ENCODE measurements around the gene LTBR.

Gene LTBR

GRCh38 chr12:6423267-6424007 lies 39.5 kb downstream of the LTBR start (continued):
- TF ChIP-seq ZSCAN30 (tag by site-specific recombination; IDR thresholded peaks at IDR 0.05) (peak; percentile 79), GLIS2 (tag by site-specific recombination; IDR thresholded peaks at IDR 0.05) (no peak), ZNF223 (tag by site-specific recombination; IDR thresholded peaks at IDR 0.05) (no peak), ZNF677 (tag by site-specific recombination; IDR thresholded peaks at IDR 0.05) (no peak), ZNF394 (tag by site-specific recombination; IDR thresholded peaks at IDR 0.05; ENCODE audit: borderline replicate concordance) (no peak), ZNF837 (tag by site-specific recombination; IDR thresholded peaks at IDR 0.05) (no peak), ZNF133 (tag by site-specific recombination; IDR thresholded peaks at IDR 0.05) (no peak), ZNF791 (tag by site-specific recombination; IDR thresholded peaks at IDR 0.05) (no peak), ZNF335 (tag by site-specific recombination; conservative IDR thresholded peaks at IDR 0.05) (no peak), ZNF518A (tag by site-specific recombination; conservative IDR thresholded peaks at IDR 0.05; ENCODE audit: low read depth) (no peak), IKZF3 (tag by site-specific recombination; IDR thresholded peaks at IDR 0.05) (peak; percentile 54; the same call in 1 of the 2 replicates), ZNF561 (tag by site-specific recombination; IDR thresholded peaks at IDR 0.05; ENCODE audit: borderline replicate concordance) (no peak), ZNF416 (tag by site-specific recombination; IDR thresholded peaks at IDR 0.05) (no peak), ZNF37A (tag by site-specific recombination; IDR thresholded peaks at IDR 0.05) (no peak), ZNF112 (tag by site-specific recombination; IDR thresholded peaks at IDR 0.05) (no peak), HOXC10 (CRISPR knock-in tag; IDR thresholded peaks at IDR 0.05) (no peak), ZNF473 (tag by site-specific recombination; IDR thresholded peaks at IDR 0.05) (no peak), ZNF529 (tag by site-specific recombination; IDR thresholded peaks at IDR 0.05; ENCODE audit: insufficient replicate concordance) (no peak), ZNF2 (tag by site-specific recombination; IDR thresholded peaks at IDR 0.05) (peak; percentile 56; the same call in 1 of the 2 replicates), BCL11A (tag by site-specific recombination; IDR thresholded peaks at IDR 0.05; ENCODE audit: low read depth) (no peak), ZNF423 (tag by site-specific recombination; IDR thresholded peaks at IDR 0.05) (no peak), ZBTB1 (tag by site-specific recombination; IDR thresholded peaks at IDR 0.05) (no peak), ZNF157 (tag by site-specific recombination; IDR thresholded peaks at IDR 0.05) (no peak), TCF7L2 (IDR thresholded peaks at IDR 0.05; ENCODE audit: borderline replicate concordance, low read depth, low read length) (no peak), ZNF580 (tag by site-specific recombination; IDR thresholded peaks at IDR 0.05) (no peak), ZFP3 (tag by site-specific recombination; IDR thresholded peaks at IDR 0.05; ENCODE audit: low read depth) (no peak), ZSCAN4 (tag by site-specific recombination; IDR thresholded peaks at IDR 0.05) (no peak), ZSCAN16 (tag by site-specific recombination; IDR thresholded peaks at IDR 0.05) (no peak), ZNF114 (tag by site-specific recombination; IDR thresholded peaks at IDR 0.05) (no peak), ZNF24 (tag by site-specific recombination; IDR thresholded peaks at IDR 0.05) (peak; percentile 51; the same call in 1 of the 2 replicates), ZNF670 (tag by site-specific recombination; IDR thresholded peaks at IDR 0.05; ENCODE audit: low read depth) (no peak), PRDM1 (tag by site-specific recombination; IDR thresholded peaks at IDR 0.05) (no peak), ZNF549 (tag by site-specific recombination; IDR thresholded peaks at IDR 0.05) (no peak)
- TF ChIP-seq, protein P1, sequence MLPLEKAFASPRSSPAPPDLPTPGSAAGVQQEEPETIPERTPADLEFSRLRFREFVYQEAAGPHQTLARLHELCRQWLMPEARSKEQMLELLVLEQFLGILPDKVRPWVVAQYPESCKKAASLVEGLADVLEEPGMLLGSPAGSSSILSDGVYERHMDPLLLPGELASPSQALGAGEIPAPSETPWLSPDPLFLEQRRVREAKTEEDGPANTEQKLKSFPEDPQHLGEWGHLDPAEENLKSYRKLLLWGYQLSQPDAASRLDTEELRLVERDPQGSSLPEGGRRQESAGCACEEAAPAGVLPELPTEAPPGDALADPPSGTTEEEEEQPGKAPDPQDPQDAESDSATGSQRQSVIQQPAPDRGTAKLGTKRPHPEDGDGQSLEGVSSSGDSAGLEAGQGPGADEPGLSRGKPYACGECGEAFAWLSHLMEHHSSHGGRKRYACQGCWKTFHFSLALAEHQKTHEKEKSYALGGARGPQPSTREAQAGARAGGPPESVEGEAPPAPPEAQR (tag by site-specific recombination; IDR thresholded peaks at IDR 0.05), result no peak
